ENCODE measurements around the gene FOXP1.

FOXP1 gene

GRCh38 chr3:71197841-71198565, 385.5 kb downstream of the FOXP1 start:
- Histone ChIP-seq H3K4me1 (ENCODE audit: control insufficient read depth, low read length) (no peaks in the 10 kb centered on the region), H3K4me2 (ENCODE audit: low read length) (no peak overlapping the region), H3F3A (ENCODE audit: control insufficient read depth, insufficient read depth) (no peaks in the 10 kb centered on the region), H3K79me2 (ENCODE audit: control insufficient read depth, low read length) (peaks cover 2% of the 10 kb centered on the region; the same call in 1 of the 2 replicates), H3K9me2 (replicated peaks; ENCODE audit: control insufficient read depth, low read length) (no peaks in the 10 kb centered on the region), H3K27ac (ENCODE audit: low read depth, low read length) (no peak overlapping the region), H3K36me3 (ENCODE audit: control insufficient read depth, low read length) (peaks cover 8% of the 10 kb centered on the region; the same call in 1 of the 2 replicates), H3K27me3 (ENCODE audit: control insufficient read depth, low read length) (no peaks in the 10 kb centered on the region), H4K20me1 (ENCODE audit: control insufficient read depth, insufficient read depth, low read depth, low read length) (no peaks in the 10 kb centered on the region), H3K4me3 (ENCODE audit: low read length) (no peak overlapping the region), H3K9me3 (ENCODE audit: control insufficient read depth, insufficient read depth, low read length) (no peaks in the 10 kb centered on the region)
- TF ChIP-seq CTCF (IDR thresholded peaks at IDR 0.05; ENCODE audit: low read depth, low read length, poor library complexity, severe bottlenecking) (no peak), EZH2phosphoT487 (IDR thresholded peaks at IDR 0.05; ENCODE audit: borderline replicate concordance, low read length) (no peak)

- H4K20me1 ChIP-seq (ENCODE audit: control insufficient read depth, insufficient read depth, low read depth, low read length), result no peaks in the 10 kb centered on the region
- no peaks in the 10 kb centered on the region for H3K9me2 ChIP-seq (replicated peaks; ENCODE audit: control insufficient read depth, low read length)
- TF ChIP-seq EZH2phosphoT487 (IDR thresholded peaks at IDR 0.05; ENCODE audit: borderline replicate concordance, low read length) (no peak), CTCF (IDR thresholded peaks at IDR 0.05; ENCODE audit: low read depth, low read length, poor library complexity, severe bottlenecking) (no peak)
- H3K36me3 ChIP-seq (ENCODE audit: control insufficient read depth, low read length), result peaks cover 8% of the 10 kb centered on the region; the same call in 1 of the 2 replicates
- H3K9me3 ChIP-seq (ENCODE audit: control insufficient read depth, insufficient read depth, low read length), result no peaks in the 10 kb centered on the region
- no peaks in the 10 kb centered on the region for H3K27me3 ChIP-seq (ENCODE audit: control insufficient read depth, low read length)
- H3K4me2 ChIP-seq (ENCODE audit: low read length), result no peak overlapping the region
- no peaks in the 10 kb centered on the region for H3K4me1 ChIP-seq (ENCODE audit: control insufficient read depth, low read length)
- H3K79me2 ChIP-seq (ENCODE audit: control insufficient read depth, low read length), result no peaks in the 10 kb centered on the region
- H3K4me3 ChIP-seq (ENCODE audit: low read length), result no peak overlapping the region
- H3F3A ChIP-seq (ENCODE audit: control insufficient read depth, insufficient read depth), result no peaks in the 10 kb centered on the region; the same call in 1 of the 2 replicates
- H3K27ac ChIP-seq (ENCODE audit: low read depth, low read length), result no peak overlapping the region
These were observed 388.0 kb downstream of the FOXP1 start for GRCh38 chr3:71195492-71195891.

GRCh38 chr3:71194785-71195184, 388.7 kb downstream of the FOXP1 start:
- H3K4me1 ChIP-seq (ENCODE audit: control insufficient read depth, low read length), result no peaks in the 10 kb centered on the region
- H4K20me1 ChIP-seq (ENCODE audit: control insufficient read depth, insufficient read depth, low read depth, low read length), result no peaks in the 10 kb centered on the region
- peaks cover 8% of the 10 kb centered on the region; the same call in 1 of the 2 replicates for H3K36me3 ChIP-seq (ENCODE audit: control insufficient read depth, low read length)
- no peak overlapping the region for H3K4me2 ChIP-seq (ENCODE audit: low read length)
- H3K9me3 ChIP-seq (ENCODE audit: control insufficient read depth, insufficient read depth, low read length), result no peaks in the 10 kb centered on the region
- H3K27ac ChIP-seq (ENCODE audit: low read depth, low read length), result no peak overlapping the region
- no peak for TF ChIP-seq CTCF (IDR thresholded peaks at IDR 0.05; ENCODE audit: low read depth, low read length, poor library complexity, severe bottlenecking)
- H3K27me3 ChIP-seq (ENCODE audit: control insufficient read depth, low read length), result no peaks in the 10 kb centered on the region
- H3F3A ChIP-seq (ENCODE audit: control insufficient read depth, insufficient read depth), result no peaks in the 10 kb centered on the region; the same call in 1 of the 2 replicates
- no peaks in the 10 kb centered on the region for H3K79me2 ChIP-seq (ENCODE audit: control insufficient read depth, low read length)
- no peak overlapping the region for H3K4me3 ChIP-seq (ENCODE audit: low read length)
- no peaks in the 10 kb centered on the region for H3K9me2 ChIP-seq (replicated peaks; ENCODE audit: control insufficient read depth, low read length)
